HG03039 (cell line): Measurements from ENCODE around the gene HSF2BP.
"Not testable (repeated sequence)": the region's sequence is repeated elsewhere in the genome, so short reads cannot be mapped to it uniquely, and the experiment has no call there.

Source experiments
- ATAC-seq: cut with Tn5 transposase; IDR thresholded peaks from one replicate; pipeline ENCODE4 v1.9.1; 2021; ENCODE audit warnings: mild to moderate bottlenecking, moderate library complexity; ENCODE audit not compliant: unreplicated experiment

HSF2BP gene

GRCh38 chr21:43659136-43660000 lies at the start of gene HSF2BP, which contains the start of gene RRP1B:
Gene HSF2BP (minus strand): TSS chr21:43659488. CDS start chr21:43658096, 1,392 bp downstream.
Gene RRP1B (plus strand): TSS chr21:43659560. CDS start chr21:43659665, 105 bp downstream.
- peak; percentile 66 for ATAC-seq

- no peak for ATAC-seq
Observed at GRCh38 chr21:43708745-43709381, 49.6 kb upstream of the HSF2BP start.

DNA sequence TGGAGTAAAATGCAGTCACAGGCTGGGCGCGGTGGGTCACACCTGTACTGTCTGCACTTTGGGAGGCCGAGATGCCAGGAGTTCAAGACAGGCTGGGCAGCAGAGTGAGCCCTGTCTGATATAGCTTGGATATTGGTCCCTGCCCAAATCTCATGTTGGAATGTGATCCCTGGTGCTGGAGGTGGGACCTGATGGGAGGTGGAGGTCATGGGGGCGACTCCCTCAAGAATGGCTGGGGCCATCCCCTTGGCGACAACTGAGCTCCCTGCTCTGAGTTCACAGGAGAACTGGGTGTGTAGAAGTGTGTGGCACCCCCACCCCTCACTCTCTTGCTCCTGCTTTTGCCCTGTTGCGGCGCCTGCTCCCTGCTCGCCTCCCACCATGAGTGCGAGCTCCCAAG lies 48.2 kb upstream of the HSF2BP start:
- ATAC-seq, result no peak

GRCh38 chr21:43703035-43703880 lies 44.0 kb upstream of the HSF2BP start:
- ATAC-seq, result no peak

GRCh38 chr21:43702785-43703034 lies 43.4 kb upstream of the HSF2BP start:
- no peak for ATAC-seq

GRCh38 chr21:43701936-43702784 lies 42.9 kb upstream of the HSF2BP start:
- ATAC-seq, result no peak

- no peak for ATAC-seq
Observed at GRCh38 chr21:43699933-43700599, 40.8 kb upstream of the HSF2BP start.

- not testable (repeated sequence) for ATAC-seq
Observed at GRCh38 chr21:43699492-43699777, 40.1 kb upstream of the HSF2BP start.

DNA sequence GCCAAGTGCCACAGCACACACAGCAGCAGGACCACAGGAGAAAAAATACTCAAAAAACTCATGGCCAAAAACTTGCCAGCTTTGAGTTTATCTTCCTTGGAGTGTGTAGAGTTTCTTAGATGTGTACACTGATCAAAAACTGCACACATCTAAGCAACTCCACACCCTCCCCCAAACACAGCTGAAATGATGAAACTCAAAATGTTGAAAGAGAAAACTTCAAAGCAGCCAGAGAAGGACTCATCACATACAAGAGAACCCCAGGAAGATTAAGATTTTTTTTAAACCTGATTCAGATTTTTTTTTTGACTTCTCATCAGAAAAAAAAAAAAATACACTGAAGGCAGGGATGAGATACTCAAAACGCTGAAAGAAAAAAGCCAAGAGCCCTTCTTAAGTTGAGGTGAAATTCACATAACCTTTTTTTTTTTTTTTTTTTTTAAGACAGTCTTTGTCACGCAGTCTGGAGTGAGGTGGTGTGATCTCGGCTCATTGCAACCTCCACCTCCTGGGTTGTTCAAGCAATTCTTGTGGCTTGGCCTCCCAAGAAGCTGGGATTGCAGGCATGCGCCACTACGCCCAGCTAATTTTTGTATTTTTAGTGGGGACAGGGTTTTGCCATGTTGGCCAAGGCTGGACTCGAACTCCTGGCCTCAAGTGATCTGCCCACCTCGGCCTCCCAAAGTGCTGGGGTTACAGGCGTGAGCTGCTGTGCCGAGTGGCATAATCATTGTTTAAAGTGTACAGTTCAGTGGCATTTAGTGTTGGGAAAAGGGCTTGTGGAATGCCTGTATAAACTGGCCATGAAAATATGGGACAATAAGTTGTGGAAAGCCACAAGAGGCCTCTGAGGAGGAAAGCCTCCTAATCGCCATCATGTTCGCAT lies 38.7 kb upstream of the HSF2BP start:
- ATAC-seq, result no peak

GRCh38 chr21:43696214-43696613 lies 36.9 kb upstream of the HSF2BP start:
- ATAC-seq, result no peak

- ATAC-seq, result no peak
Observed at GRCh38 chr21:43694437-43695079, 35.3 kb upstream of the HSF2BP start.

GRCh38 chr21:43693981-43694380 lies 34.7 kb upstream of the HSF2BP start:
- ATAC-seq, result no peak

DNA sequence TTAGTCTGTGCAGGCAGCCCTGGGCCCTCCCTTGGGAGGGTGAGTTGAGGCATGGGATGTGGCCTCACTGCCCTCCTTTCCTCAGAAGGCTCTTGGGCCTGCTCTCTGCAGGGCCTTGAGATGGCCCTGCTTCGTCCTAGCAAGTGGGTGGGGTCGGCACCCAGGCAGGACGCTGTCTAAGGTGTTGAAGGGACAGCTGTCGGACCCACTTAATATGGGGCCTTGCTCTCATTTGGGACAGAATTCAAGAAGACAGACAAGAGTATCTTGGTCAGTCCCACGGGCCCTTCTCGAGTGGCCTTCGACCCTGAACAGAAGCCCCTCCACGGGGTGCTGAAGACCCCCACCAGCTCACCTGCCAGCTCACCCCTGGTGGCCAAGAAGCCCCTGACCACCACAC lies 33.7 kb upstream of the HSF2BP start:
- ATAC-seq, result no peak

GRCh38 chr21:43691801-43692200 lies 32.5 kb upstream of the HSF2BP start:
- ATAC-seq, result no peak

GRCh38 chr21:43691086-43691795 lies 32.0 kb upstream of the HSF2BP start:
- ATAC-seq, result no peak

DNA sequence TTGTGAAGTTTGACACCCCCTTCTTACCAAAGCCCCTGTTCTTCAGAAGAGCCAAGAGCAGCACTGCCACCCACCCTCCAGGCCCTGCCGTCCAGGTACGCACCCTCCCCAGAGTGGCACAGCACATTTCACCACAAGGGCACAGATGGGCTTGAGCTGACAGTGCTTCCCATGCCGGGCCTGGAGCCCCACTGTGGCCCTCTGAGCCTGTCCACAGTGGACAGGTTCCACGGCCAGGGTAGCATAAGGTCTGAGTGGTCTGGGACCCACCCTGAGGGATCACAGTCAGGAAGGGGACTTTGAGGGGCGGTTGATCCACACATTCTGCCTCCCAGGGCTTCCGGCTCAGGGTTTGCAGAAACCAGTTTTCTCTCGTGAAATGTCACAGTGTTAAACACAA lies 31.1 kb upstream of the HSF2BP start:
- no peak for ATAC-seq

DNA sequence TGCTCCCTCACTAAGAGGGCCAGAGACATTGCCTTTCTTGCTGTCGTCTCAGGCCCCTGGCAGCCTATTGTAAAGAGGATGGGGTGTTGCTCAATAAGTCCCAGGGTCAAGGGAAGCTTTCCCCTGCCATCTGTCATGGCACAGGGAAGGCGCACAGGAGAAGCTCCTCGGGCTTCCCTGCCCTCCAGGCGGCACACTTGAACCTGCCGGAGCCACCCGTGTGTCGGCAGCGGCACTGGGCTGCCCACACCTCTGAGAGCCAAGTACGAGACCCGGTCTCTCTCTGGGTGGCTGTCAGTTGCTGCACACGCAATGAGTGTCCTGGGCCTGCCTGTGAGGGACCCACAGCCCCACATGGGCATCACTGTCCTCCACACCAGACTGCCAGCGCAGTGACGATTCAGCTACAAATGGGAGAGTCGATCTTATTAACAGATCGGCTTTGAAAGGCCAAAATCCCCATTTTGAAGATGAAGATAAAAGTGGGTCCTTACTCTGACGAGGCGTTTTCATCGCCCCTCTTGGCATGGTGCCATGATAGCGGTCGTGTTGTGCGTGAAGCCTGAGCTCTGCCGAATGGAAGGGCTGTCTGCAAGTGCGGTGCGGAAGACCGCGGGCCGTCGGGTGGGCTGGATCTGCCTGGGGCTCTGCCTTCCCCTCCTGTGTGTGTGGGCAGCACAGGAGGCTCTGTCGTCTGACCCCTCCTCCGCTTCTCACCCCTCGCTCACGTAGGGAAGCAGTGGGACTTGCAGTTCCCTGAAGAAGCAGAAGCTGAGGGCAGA lies 30.5 kb upstream of the HSF2BP start:
- no peak for ATAC-seq
